ENCODE measurements around the gene NARF. TPM values are rescaled to one million over a fixed set of nuclear protein-coding genes. Genes with fewer than 3 reads are reported as not detected.

Gene NARF
- polyA plus RNA-seq, 1 of the 3 experiments (the other 2 are of a cell fraction) = 128 TPM

DNA sequence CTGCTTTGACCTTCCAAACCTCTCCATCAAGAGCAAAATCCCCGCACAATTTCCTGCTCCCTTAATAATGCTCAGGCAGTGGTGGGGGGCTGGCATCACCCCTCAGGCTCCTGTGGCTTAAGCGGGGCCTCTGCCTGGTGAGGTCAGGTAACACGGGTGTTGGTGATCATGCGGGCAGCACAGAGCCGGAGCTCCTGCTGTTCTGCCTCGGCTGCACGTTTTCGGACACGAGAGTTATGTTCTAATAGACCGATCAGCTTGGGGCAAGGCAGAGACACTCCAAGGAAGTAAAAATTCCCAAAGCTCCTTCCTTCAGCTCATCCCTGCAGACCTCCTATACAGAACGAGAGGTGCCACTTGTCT is 6.0 kb downstream of the NARF start:
- no peaks in the 10 kb centered on the region for H3K9me2 ChIP-seq
- no peak overlapping the region for H3K4me3 ChIP-seq (ENCODE audit: low read depth in 2 of 2, low read length in 1 of 2)
- ChIA-PET POLR2A (no interaction called here), CTCF (interaction anchor here (0.6 kb wide), 1 partner anchor 1548 kb away, joined by 3 read pairs; no protein-coding TSS in a partner anchor)
- no peaks in the 10 kb centered on the region for H3K9me3 ChIP-seq
- H4K20me1 ChIP-seq (ENCODE audit: insufficient read depth) = peaks cover 2% of the 10 kb centered on the region; the same call in 1 of the 2 replicates
- no peak overlapping the region for H2AFZ ChIP-seq (ENCODE audit: low read depth)
- no peak overlapping the region for H3K27ac ChIP-seq (ENCODE audit: low read depth in 2 of 2, low read length in 1 of 2)
- no peak for DNase-seq
- no peak overlapping the region for H3K4me2 ChIP-seq
- no peaks in the 10 kb centered on the region for H3K27me3 ChIP-seq (ENCODE audit: insufficient read depth)
- peaks cover 19% of the 10 kb centered on the region for H3K79me2 ChIP-seq (ENCODE audit: insufficient read depth)
- H3K4me1 ChIP-seq (ENCODE audit: control insufficient read depth in 1 of 2, insufficient read depth in 2 of 2, low read depth in 1 of 2, low read length in 1 of 2) = no peaks in the 10 kb centered on the region; a peak in 1 of 4 replicates
- TF ChIP-seq FOXM1 (IDR thresholded peaks at IDR 0.05; ENCODE audit: low read depth) (no peak), NFIC (IDR thresholded peaks at IDR 0.05; ENCODE audit: borderline replicate concordance) (no peak), FOSL2 (IDR thresholded peaks at IDR 0.05; ENCODE audit: borderline replicate concordance, low read depth) (no peak), TEAD4 (IDR thresholded peaks at IDR 0.05; ENCODE audit: borderline replicate concordance, insufficient read depth) (no peak), EZH2phosphoT487 (IDR thresholded peaks at IDR 0.05; ENCODE audit: borderline replicate concordance, low read depth) (no peak)
- TF ChIP-seq, protein P1, sequence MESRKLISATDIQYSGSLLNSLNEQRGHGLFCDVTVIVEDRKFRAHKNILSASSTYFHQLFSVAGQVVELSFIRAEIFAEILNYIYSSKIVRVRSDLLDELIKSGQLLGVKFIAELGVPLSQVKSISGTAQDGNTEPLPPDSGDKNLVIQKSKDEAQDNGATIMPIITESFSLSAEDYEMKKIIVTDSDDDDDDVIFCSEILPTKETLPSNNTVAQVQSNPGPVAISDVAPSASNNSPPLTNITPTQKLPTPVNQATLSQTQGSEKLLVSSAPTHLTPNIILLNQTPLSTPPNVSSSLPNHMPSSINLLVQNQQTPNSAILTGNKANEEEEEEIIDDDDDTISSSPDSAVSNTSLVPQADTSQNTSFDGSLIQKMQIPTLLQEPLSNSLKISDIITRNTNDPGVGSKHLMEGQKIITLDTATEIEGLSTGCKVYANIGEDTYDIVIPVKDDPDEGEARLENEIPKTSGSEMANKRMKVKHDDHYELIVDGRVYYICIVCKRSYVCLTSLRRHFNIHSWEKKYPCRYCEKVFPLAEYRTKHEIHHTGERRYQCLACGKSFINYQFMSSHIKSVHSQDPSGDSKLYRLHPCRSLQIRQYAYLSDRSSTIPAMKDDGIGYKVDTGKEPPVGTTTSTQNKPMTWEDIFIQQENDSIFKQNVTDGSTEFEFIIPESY (IDR thresholded peaks at IDR 0.05; ENCODE audit: borderline replicate concordance, low read depth) = no peak
- TF ChIP-seq, protein P2, sequence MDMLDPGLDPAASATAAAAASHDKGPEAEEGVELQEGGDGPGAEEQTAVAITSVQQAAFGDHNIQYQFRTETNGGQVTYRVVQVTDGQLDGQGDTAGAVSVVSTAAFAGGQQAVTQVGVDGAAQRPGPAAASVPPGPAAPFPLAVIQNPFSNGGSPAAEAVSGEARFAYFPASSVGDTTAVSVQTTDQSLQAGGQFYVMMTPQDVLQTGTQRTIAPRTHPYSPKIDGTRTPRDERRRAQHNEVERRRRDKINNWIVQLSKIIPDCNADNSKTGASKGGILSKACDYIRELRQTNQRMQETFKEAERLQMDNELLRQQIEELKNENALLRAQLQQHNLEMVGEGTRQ (IDR thresholded peaks at IDR 0.05; ENCODE audit: borderline replicate concordance, low read depth, low read length) = no peak
- TF ChIP-seq, protein P3, sequence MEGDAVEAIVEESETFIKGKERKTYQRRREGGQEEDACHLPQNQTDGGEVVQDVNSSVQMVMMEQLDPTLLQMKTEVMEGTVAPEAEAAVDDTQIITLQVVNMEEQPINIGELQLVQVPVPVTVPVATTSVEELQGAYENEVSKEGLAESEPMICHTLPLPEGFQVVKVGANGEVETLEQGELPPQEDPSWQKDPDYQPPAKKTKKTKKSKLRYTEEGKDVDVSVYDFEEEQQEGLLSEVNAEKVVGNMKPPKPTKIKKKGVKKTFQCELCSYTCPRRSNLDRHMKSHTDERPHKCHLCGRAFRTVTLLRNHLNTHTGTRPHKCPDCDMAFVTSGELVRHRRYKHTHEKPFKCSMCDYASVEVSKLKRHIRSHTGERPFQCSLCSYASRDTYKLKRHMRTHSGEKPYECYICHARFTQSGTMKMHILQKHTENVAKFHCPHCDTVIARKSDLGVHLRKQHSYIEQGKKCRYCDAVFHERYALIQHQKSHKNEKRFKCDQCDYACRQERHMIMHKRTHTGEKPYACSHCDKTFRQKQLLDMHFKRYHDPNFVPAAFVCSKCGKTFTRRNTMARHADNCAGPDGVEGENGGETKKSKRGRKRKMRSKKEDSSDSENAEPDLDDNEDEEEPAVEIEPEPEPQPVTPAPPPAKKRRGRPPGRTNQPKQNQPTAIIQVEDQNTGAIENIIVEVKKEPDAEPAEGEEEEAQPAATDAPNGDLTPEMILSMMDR (IDR thresholded peaks at IDR 0.05) = no peak
- H3K36me3 ChIP-seq (replicated peaks in 1 of 2; ENCODE audit: control insufficient read depth in 1 of 2, insufficient read depth in 2 of 2, low read length in 1 of 2) = peaks cover 48 to 56% of the 10 kb centered on the region in 2 experiments
- WGBS (ENCODE audit: low lambda C conversion rate) = 92% methylated on average over 11 of the region's 11 CpGs
- H3F3A ChIP-seq (replicated peaks; ENCODE audit: insufficient read depth) = no peaks in the 10 kb centered on the region
- H3K9ac ChIP-seq = no peak overlapping the region

DNA sequence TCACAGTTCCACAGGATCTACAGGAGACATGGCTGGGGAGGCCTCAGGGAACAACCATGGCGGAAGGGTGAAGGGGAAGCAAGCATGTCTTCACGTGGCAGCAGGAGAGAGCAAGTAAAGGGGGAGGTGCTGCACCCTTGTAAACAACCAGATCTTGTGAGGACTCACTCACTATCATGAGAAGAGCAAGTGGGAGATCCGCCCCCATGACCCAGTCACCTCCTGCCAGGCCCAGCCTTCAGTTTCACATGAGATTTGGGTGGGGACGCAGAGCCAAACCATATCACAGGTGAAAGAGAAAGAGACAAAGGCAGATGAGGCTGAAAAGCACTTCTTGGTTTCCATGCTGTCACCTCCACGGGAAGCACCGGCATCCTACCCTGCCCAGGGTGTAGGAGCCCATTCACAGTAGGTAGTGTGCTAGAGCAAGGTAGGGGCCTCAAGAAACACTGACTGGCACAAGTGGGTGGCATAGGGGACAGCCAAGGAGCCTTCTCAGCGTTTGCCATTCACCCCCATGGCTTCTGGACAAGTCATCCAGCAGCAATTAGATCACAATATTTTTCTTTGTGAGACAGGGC is 6.6 kb downstream of the NARF start:
- no peaks in the 10 kb centered on the region for H3F3A ChIP-seq (replicated peaks; ENCODE audit: insufficient read depth)
- peaks cover 13% of the 10 kb centered on the region; the same call in 1 of the 2 replicates for H3K79me2 ChIP-seq (ENCODE audit: insufficient read depth)
- no peak overlapping the region for H3K4me3 ChIP-seq (ENCODE audit: low read depth in 2 of 2, low read length in 1 of 2)
- no peak overlapping the region for H3K27ac ChIP-seq (ENCODE audit: low read depth in 2 of 2, low read length in 1 of 2)
- no peaks in the 10 kb centered on the region for H4K20me1 ChIP-seq (ENCODE audit: insufficient read depth)
- H3K4me1 ChIP-seq (ENCODE audit: control insufficient read depth in 1 of 2, insufficient read depth in 2 of 2, low read depth in 1 of 2, low read length in 1 of 2) = no peaks in the 10 kb centered on the region
- no peak overlapping the region for H3K4me2 ChIP-seq
- CTCF ChIA-PET = no interaction called here
- POLR2A ChIA-PET = no interaction called here
- peaks cover 50 to 53% of the 10 kb centered on the region in 2 experiments for H3K36me3 ChIP-seq (replicated peaks in 1 of 2; ENCODE audit: control insufficient read depth in 1 of 2, insufficient read depth in 2 of 2, low read length in 1 of 2)
- no peaks in the 10 kb centered on the region for H3K9me3 ChIP-seq
- H3K9ac ChIP-seq = no peak overlapping the region
- H2AFZ ChIP-seq (ENCODE audit: low read depth) = no peak overlapping the region
- DNase-seq = no peak
- H3K27me3 ChIP-seq (ENCODE audit: insufficient read depth) = no peaks in the 10 kb centered on the region
- no peaks in the 10 kb centered on the region for H3K9me2 ChIP-seq
- 85% methylated on average over 7 of the region's 7 CpGs for WGBS (ENCODE audit: low lambda C conversion rate)
- TF ChIP-seq RXRA (IDR thresholded peaks at IDR 0.05; ENCODE audit: borderline replicate concordance, low read depth) = no peak
- TF ChIP-seq, protein P3 (IDR thresholded peaks at IDR 0.05) = no peak
- TF ChIP-seq RFX5 (IDR thresholded peaks at IDR 0.05; ENCODE audit: low read length) = no peak
- no peak for TF ChIP-seq GABPA (IDR thresholded peaks at IDR 0.05; ENCODE audit: low read depth)
- TF ChIP-seq JUND (IDR thresholded peaks at IDR 0.05) = no peak
- TF ChIP-seq, protein P4, sequence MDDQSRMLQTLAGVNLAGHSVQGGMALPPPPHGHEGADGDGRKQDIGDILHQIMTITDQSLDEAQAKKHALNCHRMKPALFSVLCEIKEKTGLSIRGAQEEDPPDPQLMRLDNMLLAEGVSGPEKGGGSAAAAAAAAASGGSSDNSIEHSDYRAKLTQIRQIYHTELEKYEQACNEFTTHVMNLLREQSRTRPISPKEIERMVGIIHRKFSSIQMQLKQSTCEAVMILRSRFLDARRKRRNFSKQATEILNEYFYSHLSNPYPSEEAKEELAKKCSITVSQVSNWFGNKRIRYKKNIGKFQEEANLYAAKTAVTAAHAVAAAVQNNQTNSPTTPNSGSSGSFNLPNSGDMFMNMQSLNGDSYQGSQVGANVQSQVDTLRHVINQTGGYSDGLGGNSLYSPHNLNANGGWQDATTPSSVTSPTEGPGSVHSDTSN (IDR thresholded peaks at IDR 0.05) = no peak
- TF ChIP-seq TCF12 (IDR thresholded peaks at IDR 0.05) = no peak
- no peak for TF ChIP-seq NRF1 (IDR thresholded peaks at IDR 0.05; ENCODE audit: low read depth, low read length)
- no peak for TF ChIP-seq YY1 (IDR thresholded peaks at IDR 0.05; ENCODE audit: low read depth)
- TF ChIP-seq, protein P5, sequence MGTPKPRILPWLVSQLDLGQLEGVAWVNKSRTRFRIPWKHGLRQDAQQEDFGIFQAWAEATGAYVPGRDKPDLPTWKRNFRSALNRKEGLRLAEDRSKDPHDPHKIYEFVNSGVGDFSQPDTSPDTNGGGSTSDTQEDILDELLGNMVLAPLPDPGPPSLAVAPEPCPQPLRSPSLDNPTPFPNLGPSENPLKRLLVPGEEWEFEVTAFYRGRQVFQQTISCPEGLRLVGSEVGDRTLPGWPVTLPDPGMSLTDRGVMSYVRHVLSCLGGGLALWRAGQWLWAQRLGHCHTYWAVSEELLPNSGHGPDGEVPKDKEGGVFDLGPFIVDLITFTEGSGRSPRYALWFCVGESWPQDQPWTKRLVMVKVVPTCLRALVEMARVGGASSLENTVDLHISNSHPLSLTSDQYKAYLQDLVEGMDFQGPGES (IDR thresholded peaks at IDR 0.05; ENCODE audit: low read depth, low read length) = no peak
- TF ChIP-seq TEAD4 (IDR thresholded peaks at IDR 0.05; ENCODE audit: borderline replicate concordance, insufficient read depth) = no peak
